HG03039 (cell line): ENCODE measurements around the gene FAM118A.
"Not testable (repeated sequence)": the region's sequence is repeated elsewhere in the genome, so short reads cannot be mapped to it uniquely, and the experiment has no call there.

Experiments
- ATAC-seq: cut with Tn5 transposase; IDR thresholded peaks from one replicate; pipeline ENCODE4 v1.9.1; 2021; ENCODE audit warnings: mild to moderate bottlenecking, moderate library complexity; ENCODE audit not compliant: unreplicated experiment

Gene FAM118A

DNA sequence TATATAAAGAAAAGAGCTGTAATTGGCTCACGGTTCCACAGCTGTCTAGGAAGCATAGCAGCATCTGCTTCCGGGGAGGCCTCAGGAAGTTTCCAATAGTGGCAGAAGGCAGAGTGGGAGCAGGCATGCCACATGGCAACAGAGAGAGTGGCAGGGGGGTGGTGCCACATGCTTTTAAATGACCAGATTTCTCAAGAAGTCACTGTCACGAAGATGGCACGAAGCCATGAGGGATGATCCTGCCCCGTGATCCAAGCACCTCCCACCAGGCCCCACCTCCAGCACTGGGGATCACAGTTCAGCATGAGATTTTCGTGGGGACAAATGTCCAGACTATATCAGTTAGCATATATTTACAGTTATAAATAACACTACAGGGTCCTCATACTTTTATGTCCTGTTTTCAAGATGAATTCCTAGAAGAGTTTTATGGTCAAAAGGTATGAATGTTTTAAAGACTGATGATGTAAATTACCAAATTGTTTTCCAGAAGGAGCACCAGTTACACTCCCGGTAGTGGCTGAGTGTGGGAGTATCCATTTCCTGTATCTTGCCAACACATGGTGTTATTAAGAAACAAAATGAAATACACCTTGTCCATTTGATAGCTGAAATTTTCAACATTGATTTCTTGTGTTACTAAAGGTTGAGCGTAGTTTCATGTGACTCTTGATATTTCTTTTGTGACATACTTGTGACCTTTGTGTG, 19.2 kb downstream of the FAM118A start:
- no peak for ATAC-seq

DNA sequence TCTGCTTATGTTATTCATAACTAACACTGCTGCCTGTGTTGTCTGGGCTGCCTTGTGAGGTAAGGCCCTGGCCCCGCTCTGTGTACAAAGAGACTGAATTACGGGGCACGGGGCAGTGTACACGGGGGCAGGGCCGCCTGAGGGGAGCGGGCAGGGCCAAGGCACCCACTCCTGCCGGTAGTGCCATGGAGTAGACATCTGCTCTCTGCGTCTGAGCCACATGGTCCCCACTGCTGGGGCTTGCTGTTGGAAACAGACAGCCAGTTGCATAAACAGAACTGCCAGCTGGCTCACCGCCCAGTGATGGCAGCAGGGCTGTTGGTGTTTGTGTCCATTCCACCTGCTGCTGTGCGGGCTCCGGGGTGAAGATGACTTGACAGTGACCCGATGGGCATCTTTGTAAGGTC, 19.8 kb downstream of the FAM118A start:
- no peak for ATAC-seq

DNA sequence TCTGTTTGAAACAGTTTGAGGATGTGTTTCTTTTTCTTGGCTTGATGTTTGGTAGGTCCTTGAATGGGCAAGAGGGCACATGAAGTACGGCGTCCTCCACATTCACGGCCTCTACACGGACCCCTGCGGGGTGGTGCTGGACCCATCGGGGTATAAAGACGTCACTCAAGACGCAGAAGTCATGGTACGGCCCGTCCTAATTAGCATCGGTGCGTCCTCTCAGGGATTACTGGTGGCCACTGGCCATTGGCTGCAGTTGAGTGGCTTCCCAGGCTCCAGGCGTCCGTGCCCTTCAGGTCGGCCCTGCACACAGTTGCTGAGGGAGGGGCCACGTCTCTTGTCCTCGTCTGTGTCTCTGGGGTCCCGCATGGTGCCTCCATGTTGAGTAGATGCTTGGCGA, 20.8 kb downstream of the FAM118A start:
- ATAC-seq: no peak

DNA sequence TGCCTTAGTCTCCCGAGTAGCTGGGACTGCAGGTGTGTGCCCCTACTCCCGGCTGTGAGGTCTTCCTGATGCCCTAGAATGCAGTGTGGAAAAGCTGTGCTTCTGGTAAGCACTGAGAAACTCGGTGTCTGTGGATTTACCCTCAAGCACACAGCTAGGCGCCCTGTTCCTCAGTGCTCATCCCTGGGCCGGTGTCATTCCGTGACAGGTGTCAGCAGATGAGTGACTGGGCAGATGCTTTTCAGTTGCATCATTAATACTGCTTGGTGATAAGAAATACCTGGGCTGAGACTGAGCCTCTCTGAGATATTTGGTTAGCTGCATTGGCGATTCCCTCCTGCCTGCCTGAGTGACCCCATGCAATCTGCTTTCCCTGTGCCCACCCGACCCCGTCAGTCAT, 21.8 kb downstream of the FAM118A start:
- no peak for ATAC-seq

DNA sequence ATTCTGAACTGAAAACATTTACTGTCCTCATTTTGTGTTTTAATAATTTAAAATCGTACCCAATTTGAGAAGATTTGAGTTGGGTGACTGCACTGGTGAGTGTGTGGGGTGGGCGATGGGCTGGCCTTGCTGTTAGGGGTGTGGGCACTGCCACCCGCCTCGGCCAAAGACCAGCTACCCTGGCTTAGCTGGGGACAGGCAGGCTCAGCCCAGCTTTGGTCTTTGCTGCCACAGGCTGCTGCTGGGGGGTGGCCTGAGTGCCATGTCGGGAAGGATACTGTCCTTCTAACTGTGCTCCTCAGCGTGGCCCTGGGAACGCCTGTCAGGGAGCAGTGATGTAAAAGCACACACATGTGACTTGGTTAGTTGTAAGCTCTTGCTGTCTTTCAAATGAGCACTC, 22.3 kb downstream of the FAM118A start:
- no peak for ATAC-seq

DNA sequence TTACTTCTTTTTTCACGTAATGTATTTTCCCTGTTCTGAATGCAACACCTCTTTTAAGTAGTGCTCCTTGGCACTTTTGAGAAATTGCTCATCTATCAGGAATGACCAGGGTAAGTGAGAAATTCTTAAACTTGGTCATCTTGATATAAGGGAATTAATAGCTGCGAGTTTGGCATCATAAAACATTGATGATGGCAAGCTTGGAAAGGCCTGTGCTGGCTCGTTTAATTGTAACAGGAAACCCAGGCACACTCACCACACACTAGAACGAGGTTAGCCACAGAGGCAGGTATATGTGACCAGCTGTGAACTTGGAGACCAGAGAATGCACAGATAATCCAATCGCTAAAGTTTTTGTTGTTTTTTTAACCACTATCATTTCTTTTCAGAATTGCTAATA, 24.3 kb downstream of the FAM118A start:
- ATAC-seq: no peak

DNA sequence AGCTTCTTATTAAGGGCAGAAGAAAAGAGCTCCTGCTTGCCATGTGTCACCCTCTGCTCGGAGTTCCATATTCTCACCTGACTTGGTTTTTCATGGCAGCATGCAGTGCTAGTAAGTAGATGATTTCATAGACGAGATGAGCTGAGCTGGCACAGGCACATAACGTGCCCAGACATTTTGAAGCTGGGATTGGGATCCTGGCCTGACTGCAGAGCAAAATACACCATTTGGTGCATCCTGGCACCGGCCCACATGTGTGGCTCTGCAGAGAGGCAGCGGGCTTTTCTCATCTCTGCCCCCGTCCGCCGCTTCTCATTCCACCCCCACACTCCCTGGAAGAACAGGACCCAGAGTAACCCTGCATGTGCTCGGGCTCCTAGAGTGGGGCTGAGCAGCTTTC, 24.8 kb downstream of the FAM118A start:
- no peak for ATAC-seq

DNA sequence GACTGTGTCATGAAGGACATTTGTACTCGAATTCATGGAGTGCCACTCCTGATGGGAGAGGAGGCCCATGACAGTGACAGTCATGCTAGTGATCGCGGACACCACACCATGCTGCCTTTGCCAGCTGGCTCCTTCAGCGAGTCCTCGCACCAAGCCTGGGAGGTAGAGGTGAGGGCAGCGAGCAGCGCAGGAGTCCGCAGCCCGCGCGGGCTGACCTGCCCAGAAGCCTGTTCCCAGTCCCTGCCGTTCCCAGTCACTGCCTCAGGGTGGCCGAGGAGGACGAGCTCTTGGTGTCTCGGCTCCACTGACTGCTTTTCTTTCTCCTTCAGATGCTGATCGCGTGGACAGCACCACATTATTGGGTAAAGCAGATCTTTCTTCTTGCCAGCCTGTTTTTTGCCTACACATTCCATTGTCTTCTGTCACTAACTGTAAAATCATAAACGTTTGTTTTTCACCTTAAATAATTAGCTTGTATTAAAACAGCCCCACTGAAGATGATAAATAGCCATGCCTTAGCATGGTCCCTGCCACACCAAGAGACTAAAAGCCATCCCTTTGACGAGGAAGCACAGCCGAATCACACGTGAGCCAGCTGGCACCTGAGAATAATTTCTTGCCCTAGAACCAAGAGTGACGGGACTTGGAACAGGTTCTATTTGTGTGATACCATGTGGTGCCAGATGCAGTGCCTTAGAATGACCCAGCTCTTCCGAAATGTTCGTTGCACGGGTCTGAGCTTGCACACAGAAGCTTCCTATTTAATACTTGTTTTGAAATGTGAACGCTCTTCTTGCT, 25.5 kb downstream of the FAM118A start:
- ATAC-seq: no peak

DNA sequence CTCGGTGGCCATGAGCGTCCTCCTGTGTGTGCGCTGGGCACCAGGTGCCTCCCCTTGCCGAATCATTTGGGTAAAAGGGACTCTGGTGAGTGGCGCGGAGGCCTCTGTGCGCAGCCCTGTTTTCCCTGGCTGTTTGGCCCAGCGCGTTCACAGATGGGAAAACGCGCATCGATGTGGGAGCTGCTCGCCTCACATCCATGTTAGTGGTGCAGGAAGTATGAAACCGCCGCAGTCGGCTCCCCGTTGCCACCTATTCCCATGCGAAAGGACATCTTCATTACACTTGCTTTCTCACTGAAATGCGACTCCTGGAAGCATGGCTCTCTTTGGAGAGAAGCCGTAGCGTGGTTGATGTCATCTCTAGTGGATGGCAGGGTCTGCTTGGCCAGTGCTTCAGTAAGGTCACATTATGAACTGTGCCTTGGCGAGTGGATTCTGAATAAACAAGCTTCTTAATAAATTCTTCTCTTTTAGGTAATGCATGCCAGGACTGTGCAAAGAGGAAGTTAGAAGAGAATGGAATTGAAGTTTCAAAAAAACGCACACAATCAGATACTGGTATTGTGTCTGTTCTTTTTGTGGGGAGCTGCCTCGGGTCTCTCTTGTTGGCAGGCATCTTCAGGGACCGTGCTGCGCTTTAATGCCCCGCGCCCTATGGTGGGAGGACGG, 26.3 kb downstream of the FAM118A start:
- no peak for ATAC-seq

DNA sequence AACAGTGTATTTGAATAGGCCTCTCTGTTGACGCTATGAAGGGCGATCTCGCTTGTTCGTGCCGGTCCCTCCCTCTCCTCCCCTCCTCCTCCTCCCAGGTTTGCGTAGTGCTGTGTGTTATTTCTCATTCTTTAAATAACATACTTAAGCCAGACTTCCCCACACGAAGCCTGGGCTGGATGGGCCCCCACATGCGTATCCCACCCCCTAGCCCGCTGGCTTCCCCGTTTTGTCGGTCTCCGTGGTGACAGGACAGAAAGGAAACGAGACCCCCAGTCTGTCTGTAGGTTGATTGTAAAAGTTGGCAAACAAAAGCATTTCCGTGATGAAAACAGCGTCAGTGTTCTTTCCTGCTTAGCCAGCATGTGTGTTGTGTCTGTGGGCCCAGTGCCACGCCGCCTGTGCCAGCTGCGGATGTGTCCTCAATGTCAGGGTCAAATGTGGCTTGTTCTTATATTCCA, 27.3 kb downstream of the FAM118A start:
- no peak for ATAC-seq

DNA sequence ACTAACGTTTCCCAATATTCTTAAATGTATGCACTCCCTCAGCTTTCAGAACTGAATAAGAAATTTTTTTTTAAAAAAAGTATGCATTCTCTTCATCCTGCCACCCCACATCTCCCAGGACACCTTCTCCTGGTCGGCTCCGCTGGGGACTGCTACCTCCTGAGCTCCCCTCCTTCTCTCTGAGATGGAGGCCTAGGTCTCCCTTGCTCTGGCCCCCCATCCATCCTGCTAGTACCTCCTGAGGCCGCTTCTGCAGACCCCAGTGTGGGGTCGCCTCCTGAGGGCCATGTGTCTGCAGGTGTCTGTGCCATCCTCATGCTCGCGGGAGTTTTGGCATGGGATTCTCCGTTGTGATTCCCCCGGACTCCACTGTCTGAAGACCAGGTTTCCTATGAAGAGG, 27.8 kb downstream of the FAM118A start:
- no peak for ATAC-seq

DNA sequence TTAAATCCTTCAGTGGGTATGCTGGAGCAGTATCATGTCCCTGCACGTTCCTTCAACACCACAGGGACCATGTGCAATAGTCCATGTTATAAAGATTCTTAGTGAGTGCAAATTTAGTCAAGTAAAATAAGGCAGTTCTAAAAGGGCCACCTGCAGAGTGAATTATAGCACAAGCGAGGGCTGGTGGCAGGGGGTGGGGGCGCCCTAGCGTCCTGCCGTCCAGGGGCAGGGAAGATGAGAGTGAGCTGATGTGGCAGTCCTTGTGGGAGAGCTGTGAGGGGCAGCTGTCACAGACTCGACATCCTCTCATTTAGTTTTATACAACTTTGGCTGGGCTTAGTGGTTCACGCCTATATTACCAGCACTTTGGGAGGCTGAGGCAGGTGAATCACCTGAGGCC, 29.1 kb downstream of the FAM118A start:
- ATAC-seq: no peak

DNA sequence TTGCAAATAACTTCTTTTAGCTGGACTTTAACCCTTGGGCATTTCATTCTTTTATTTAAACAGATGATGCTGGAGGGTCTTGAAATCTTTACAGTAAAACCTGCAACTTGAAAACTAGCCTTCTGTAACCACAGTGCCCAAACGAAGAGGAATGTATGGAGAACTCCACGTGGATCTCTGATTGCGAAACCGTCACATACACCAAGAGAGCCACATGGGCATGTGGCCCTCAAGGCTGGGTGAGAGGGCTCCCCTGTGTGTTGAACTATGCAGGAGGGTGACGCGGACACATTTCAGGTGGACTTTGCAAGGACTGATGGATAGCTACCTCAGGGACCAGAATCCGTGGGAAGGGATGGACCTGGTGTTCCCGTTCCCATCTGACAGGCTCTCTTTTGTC, 30.6 kb downstream of the FAM118A start:
- no peak for ATAC-seq

DNA sequence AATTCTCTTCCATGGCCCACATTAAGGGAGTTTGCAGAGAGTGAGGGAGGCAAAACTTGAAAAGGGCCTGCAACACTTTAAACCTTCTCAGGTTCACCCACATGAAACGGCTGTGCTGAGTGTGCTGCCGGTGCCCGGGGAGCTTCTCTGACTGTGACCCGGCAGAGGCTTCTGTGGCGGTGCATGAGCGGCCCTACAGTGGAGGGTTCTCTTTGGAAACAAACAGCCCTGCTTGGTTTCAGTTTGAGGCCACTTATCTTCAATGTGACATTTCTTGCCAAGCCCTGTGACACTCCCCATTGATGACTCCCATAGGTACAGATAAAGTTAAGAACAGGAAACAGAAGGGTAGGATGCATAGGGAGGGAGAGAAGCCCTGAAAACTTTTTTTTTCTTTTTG, 31.8 kb downstream of the FAM118A start:
- no peak for ATAC-seq

DNA sequence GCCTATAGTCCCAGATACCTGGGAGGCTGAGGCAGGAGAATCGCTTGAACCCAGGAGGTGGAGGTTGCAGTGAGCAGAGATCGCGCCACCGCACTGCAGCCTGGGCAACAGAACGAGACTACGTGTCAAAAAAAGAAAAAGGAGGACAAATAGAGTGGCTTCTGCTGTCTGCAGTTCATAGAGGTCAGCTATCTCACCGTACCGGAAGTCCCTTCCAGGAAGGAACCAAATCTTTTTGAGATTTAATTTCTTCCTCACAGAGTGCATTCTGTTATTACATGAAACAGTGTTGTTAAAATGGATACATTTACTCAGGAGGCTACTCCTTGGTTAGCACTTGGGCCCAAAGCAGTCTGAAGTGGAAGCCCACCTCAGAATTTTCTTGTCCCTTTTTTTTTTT, 33.4 kb downstream of the FAM118A start:
- no peak for ATAC-seq

DNA sequence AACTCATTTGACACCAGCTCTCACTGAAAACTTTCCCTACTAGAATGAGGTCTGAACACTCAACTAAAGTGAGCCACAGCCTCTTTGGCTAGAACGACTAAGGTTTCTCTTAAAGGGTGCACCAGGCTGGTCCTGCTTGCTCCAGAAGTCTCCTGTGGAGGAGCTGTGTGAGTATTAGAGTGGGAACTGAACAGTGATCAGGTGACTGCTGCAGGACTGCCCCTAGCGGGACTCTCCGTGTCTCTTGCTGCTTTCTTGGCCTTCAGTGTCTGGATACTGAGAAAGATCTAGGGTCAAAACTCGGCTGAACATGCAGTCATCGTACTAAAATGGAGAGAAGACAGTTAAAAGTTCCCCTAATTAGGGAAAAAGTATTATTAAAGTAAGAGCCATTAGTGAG, 34.6 kb downstream of the FAM118A start:
- ATAC-seq: no peak

DNA sequence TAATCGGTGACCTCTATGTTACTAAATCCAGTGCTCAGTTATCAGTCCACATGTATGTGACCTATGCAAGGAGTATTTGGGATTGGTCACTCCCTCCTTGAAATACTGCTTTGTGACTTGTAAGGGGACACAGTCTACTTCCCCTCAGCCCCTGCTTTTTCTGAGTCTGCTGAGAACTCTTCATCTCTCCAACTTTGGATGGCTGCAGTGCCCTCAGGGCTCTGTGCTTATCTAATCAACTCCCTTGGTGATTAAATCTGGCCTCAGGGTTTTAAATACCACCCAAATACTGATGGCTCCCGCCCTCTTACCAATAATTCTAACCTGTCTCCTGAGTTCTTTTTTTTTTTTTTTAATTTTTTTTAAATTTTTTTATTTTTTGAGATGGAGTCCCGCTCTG, 40.2 kb downstream of the FAM118A start:
- no peak for ATAC-seq

DNA sequence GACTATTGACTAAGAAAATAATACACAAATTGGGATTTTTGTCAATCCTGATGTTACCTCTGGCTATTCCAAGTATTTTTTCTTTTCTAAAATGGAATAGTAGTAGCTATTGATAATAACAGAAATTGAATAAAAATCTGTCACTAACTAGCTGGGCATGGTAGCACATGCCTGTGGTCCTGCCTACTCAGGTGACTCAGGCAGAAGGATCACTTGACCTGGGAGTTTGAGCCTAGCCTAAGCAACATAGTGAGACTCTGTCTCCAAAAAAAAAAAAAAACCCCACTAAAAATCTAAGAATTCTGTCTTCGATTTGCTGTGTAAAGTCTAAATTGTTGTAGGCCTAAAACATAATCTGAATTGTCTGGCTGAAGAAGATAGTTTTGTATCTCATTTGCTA, 42.2 kb downstream of the FAM118A start:
- no peak for ATAC-seq

DNA sequence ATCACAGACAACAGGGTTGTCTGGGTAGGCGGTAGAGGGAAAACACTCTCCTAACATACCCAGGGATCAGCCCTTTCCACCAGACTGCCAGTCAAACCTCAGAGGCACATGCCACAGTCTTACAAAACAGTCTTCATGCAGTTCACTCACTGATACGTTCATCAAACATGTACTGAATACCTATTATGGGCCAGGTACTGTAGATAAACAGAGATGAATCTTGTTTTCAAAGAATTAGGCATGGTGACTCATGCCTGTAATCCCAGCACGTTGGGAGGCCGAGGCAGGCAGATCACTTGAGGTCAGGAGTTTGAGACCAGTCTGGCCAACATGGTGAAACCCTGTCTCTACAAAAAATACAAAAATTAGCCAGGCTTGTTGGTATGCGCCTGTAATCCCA, 43.0 kb downstream of the FAM118A start:
- ATAC-seq: not testable (repeated sequence)

DNA sequence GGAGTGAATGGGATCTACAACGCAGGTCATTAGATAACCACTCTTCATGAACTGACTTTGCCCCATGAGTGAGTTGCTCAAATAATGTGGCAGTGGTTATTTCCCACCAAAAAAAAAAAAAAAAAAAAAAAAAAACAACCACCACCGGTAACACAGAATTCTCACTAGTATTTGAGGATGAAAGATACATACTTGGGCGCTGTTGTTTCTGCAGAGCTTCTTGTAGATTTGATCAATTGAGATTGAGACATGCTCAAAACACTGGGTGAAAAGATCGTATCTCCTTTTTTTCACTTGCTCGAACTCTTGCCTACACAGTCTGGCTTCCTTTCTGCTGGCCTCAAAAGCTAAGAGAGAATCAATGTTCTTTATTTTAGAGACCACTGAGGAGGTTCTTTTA, 44.1 kb downstream of the FAM118A start:
- no peak for ATAC-seq

DNA sequence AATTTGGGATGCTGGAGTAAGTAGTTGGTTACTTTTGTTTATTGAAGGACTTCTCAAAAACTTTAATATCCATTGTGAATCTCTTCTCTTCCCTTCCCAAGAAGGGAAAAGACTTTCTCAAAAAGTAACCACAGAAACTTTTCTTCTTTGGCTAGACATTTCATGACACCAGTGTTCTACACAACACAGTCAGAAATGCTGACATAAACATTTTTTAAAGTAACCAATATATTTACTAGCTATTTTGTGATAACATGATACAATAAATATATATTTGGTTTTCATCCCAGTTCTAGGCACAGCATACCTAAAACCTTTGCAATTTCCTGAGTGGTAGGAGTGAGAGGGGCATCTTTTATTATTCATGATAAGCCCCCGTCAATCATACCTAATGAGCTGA, 47.8 kb downstream of the FAM118A start:
- ATAC-seq: no peak

DNA sequence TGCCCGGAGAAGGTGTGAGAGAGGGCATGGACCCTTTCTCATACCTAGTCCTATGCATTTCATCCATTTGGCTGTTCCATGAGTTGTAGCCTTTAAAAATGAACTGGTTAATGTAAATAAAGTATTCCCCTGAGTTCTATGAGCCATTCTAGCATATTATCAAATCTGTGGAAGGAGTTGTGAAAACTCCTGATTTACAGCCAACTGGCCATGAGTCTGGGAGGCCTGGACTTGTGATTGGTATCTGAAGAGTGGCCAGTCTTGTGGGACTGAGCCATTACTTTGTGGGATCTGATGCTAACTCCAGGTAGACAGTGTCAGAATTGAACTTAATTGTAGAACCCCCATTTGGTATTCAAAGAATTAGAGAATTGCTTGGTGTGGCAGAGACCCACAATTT, 48.4 kb downstream of the FAM118A start:
- no peak for ATAC-seq
